GM12873 (cell line): Measurements from ENCODE around the gene CHRNA1.

Source experiments
- CTCF ChIP-seq: IDR thresholded peaks from 2 replicates; pipeline ENCODE4 v1.5.1; 2012; ENCODE audit warnings: low read depth, mild to moderate bottlenecking, moderate library complexity, low read length, control low read depth; ENCODE audit not compliant: insufficient read depth; ENCODE audit errors: missing control alignments

The CHRNA1 gene

DNA sequence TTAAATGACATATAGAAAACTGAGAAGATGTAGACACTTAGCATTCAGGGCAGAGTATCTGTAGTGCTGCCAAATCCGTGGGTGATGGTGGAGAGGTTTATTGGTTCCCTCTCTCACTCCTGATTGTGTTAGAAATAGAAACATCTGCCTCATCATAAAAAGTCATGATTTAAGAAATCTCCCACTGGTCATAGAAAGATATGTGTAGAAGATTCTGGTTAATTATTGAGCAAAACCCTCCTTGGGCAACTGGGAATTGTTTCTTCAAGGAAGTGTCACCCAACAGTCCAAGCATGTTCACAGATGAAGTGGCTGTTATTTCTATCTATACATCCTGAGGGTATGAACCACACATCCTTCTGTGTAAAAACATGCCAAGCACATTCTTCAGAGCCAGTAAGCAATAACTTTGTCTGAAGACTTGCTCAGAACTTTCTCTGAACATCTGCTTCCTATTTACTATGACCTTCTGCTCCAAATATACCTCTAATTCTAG, 33.6 kb upstream of the CHRNA1 start:
- TF ChIP-seq CTCF, result no peak

DNA sequence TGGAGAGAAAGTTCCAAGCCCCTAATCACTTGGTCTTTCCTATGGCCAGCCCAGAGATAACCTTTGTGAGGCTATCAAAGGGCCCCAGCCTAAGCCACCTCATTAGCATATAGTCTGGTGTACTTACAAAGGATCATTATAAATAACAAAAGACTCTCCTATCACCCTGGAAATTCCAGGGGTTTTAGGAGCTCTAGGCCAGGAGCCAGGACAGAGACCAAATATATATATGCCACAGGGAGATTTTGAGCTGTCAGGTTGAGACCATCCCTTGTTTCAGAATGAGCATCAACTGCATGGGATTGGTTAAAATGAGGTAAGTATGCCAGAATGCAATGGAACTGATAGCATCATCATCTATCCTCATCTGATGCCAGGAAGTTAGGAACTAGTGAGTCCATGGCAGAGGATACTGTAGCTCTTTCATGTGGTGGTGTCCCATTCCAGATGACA, 32.1 kb upstream of the CHRNA1 start:
- no peak for TF ChIP-seq CTCF

- no peak for TF ChIP-seq CTCF
These were observed 30.6 kb upstream of the CHRNA1 start for GRCh38 chr2:174794851-174795374.

- TF ChIP-seq CTCF, result no peak
These were observed 28.2 kb upstream of the CHRNA1 start for GRCh38 chr2:174792309-174793025.

DNA sequence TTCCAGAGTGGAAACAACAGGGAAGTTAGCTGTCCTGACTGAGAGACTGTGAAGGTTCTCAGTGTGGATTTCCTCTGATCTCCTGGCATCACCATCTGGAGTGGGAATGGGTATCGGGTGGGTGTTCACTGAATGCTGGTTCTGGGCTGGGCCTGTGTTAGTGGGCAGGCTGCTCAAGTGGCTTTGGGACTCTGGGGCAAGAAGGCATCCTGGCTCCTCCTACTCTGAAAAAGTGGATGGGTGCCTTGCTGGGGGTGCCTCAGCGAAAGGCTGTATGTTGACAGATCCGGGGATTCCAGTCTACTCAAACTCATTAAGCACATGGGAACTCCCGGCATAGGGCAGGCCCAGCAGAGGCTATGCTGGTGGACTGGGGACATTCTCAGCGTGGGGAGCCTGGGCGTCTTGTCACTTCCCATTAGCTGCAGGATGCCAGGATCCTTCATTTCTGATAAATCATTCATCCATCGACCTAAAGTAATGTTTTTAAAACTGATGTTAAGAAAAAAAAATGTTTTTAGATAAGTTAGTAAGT, 27.5 kb upstream of the CHRNA1 start:
- TF ChIP-seq CTCF, result no peak

DNA sequence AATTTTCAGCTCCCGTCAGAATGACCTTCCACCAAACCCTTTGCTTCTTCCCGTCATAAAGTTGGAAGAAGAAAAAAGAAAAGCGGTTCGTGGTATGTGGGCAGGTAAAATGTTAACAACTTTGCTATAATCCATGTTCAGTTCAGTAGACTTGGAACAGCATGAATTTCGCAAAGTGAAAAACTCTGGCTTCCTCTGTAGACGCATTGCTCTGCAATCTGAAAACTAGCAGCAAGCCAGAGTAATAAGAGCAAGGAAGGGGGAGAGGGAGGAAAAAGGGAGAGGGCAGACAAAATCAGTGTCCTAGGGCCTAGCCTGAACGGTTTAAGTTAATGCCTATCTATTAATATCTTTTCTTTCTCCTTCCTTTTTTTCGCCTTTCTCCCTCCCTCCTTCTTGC, 26.7 kb upstream of the CHRNA1 start:
- no peak for TF ChIP-seq CTCF

DNA sequence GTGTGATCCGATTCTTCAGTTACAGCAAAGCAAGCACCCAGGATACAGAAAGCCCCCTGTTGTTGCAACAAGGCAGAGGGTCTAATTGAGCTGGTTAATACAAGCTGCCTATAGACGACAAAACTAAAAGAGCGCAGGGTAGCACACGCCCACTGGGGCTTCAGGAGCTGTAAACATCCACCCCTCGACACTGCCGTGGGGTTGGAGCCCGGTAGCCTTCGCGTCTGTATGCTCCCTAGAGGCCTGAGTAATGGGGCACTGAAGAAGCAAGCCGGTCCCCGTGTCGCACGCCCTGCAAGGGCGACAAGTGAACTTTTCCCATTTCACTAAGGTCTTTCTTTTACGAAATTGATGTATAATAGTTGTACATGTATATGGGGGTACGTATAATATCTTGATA, 24.7 kb upstream of the CHRNA1 start:
- no peak for TF ChIP-seq CTCF
